ENCODE measurements around the gene JTB. TPM values are rescaled to one million over a fixed set of nuclear protein-coding genes. Genes with fewer than 3 reads are reported as not detected.
"Not testable (repeated sequence)": the region's sequence is repeated elsewhere in the genome, so short reads cannot be mapped to it uniquely, and the experiment has no call there.

Gene JTB
- total RNA-seq, 1 donor from 2014 or later, result 47.7 TPM

- Histone ChIP-seq H3F3A (ENCODE audit: low read depth) (no peaks in the 10 kb centered on the region), H3K27me3 (no peaks in the 10 kb centered on the region), H3K36me3 (no peaks in the 10 kb centered on the region), H2AFZ (replicated peaks) (no peak overlapping the region), H3K27ac (no peak overlapping the region), H3K4me2 (no peak overlapping the region), H4K20me1 (ENCODE audit: low read depth) (no peaks in the 10 kb centered on the region), H3K4me3 (no peak overlapping the region), H3K79me2 (ENCODE audit: low read depth) (no peaks in the 10 kb centered on the region), H3K9me3 (ENCODE audit: low read depth) (no peaks in the 10 kb centered on the region), H3K4me1 (no peaks in the 10 kb centered on the region), H3K9ac (no peak overlapping the region)
- Mint-ChIP-seq H3K27me3 (ENCODE audit: insufficient read depth, low read depth) (peaks cover 6% of the 10 kb centered on the region), H3K9me3 (no peaks in the 10 kb centered on the region), H3K27ac (no peak overlapping the region), H3K4me3 (no peak overlapping the region), H3K36me3 (no peaks in the 10 kb centered on the region), H3K4me1 (no peaks in the 10 kb centered on the region)
- DNase-seq (ENCODE audit: low spot score), result no peak
- no peak for TF ChIP-seq CTCF (IDR thresholded peaks at IDR 0.05)
- TF ChIP-seq EZH2phosphoT487 (IDR thresholded peaks at IDR 0.05), result no peak
- no peak for TF ChIP-seq EZH2 (IDR thresholded peaks at IDR 0.05)
These were observed 36.9 kb upstream of the JTB start for GRCh38 chr1:154014154-154014907.

- not testable (repeated sequence) for H3K27me3 Mint-ChIP-seq (ENCODE audit: insufficient read depth, low read depth); H3K9me3 ChIP-seq (ENCODE audit: low read depth); H3K36me3 Mint-ChIP-seq; H3K79me2 ChIP-seq (ENCODE audit: low read depth); H3K4me2 ChIP-seq; H3K9me3 Mint-ChIP-seq; H3K4me1 Mint-ChIP-seq; H2AFZ ChIP-seq (replicated peaks); H3F3A ChIP-seq (ENCODE audit: low read depth); H3K4me3 ChIP-seq; H3K4me1 ChIP-seq; H3K9ac ChIP-seq; H3K27me3 ChIP-seq; H3K27ac ChIP-seq; DNase-seq (ENCODE audit: low spot score); H4K20me1 ChIP-seq (ENCODE audit: low read depth); H3K4me3 Mint-ChIP-seq; H3K27ac Mint-ChIP-seq; H3K36me3 ChIP-seq
These were observed 35.1 kb upstream of the JTB start for GRCh38 chr1:154012543-154012942.

GRCh38 chr1:154012129-154012528 is 34.7 kb upstream of the JTB start:
- Mint-ChIP-seq H3K9me3 (no peaks in the 10 kb centered on the region), H3K36me3 (no peaks in the 10 kb centered on the region), H3K4me3 (no peak overlapping the region), H3K4me1 (no peaks in the 10 kb centered on the region), H3K27ac (no peak overlapping the region), H3K27me3 (ENCODE audit: insufficient read depth, low read depth) (peaks cover 3% of the 10 kb centered on the region)
- H3K27me3 ChIP-seq, result no peaks in the 10 kb centered on the region
- no peaks in the 10 kb centered on the region for H3K36me3 ChIP-seq
- H3K9ac ChIP-seq, result no peak overlapping the region
- H4K20me1 ChIP-seq (ENCODE audit: low read depth), result no peaks in the 10 kb centered on the region
- no peak for DNase-seq (ENCODE audit: low spot score)
- H3K4me2 ChIP-seq, result no peak overlapping the region
- no peak overlapping the region for H3K27ac ChIP-seq
- no peaks in the 10 kb centered on the region for H3K9me3 ChIP-seq (ENCODE audit: low read depth)
- no peak overlapping the region for H2AFZ ChIP-seq (replicated peaks)
- H3K4me3 ChIP-seq, result no peak overlapping the region
- TF ChIP-seq EZH2phosphoT487 (IDR thresholded peaks at IDR 0.05), result no peak
- no peak for TF ChIP-seq CTCF (IDR thresholded peaks at IDR 0.05)
- TF ChIP-seq EZH2 (IDR thresholded peaks at IDR 0.05), result no peak
- H3K4me1 ChIP-seq, result no peaks in the 10 kb centered on the region
- H3F3A ChIP-seq (ENCODE audit: low read depth), result no peaks in the 10 kb centered on the region
- H3K79me2 ChIP-seq (ENCODE audit: low read depth), result no peaks in the 10 kb centered on the region

GRCh38 chr1:154006136-154006535 is 28.7 kb upstream of the JTB start:
- Mint-ChIP-seq H3K27me3 (ENCODE audit: insufficient read depth, low read depth) (peaks cover 3% of the 10 kb centered on the region), H3K9me3 (no peaks in the 10 kb centered on the region), H3K36me3 (no peaks in the 10 kb centered on the region), H3K4me3 (no peak overlapping the region), H3K4me1 (no peaks in the 10 kb centered on the region), H3K27ac (no peak overlapping the region)
- Histone ChIP-seq H3K4me3 (no peak overlapping the region), H3K4me2 (no peak overlapping the region), H3K9ac (no peak overlapping the region), H2AFZ (replicated peaks) (no peak overlapping the region), H3K36me3 (no peaks in the 10 kb centered on the region), H3K9me3 (ENCODE audit: low read depth) (no peaks in the 10 kb centered on the region), H3K4me1 (no peaks in the 10 kb centered on the region), H3K27me3 (no peaks in the 10 kb centered on the region), H4K20me1 (ENCODE audit: low read depth) (no peaks in the 10 kb centered on the region), H3K79me2 (ENCODE audit: low read depth) (no peaks in the 10 kb centered on the region), H3F3A (ENCODE audit: low read depth) (no peaks in the 10 kb centered on the region), H3K27ac (no peak overlapping the region)
- TF ChIP-seq EZH2 (IDR thresholded peaks at IDR 0.05) (no peak), EZH2phosphoT487 (IDR thresholded peaks at IDR 0.05) (no peak), CTCF (IDR thresholded peaks at IDR 0.05) (no peak)
- no peak for DNase-seq (ENCODE audit: low spot score)
